GM12892 (cell line): ENCODE measurements around the gene LCK.
"Not testable (repeated sequence)": the region's sequence is repeated elsewhere in the genome, so short reads cannot be mapped to it uniquely, and the experiment has no call there.

Experiments used
- POLR2A ChIP-seq: IDR thresholded peaks from 2 replicates; pipeline ENCODE4 v1.6.1; 2011; ENCODE audit warnings: low read depth, low read length, control low read depth
- POLR2AphosphoS5 ChIP-seq: IDR thresholded peaks from 2 replicates; pipeline ENCODE4 v1.6.1; 2011; ENCODE audit warnings: low read depth, low read length, control low read depth

DNA sequence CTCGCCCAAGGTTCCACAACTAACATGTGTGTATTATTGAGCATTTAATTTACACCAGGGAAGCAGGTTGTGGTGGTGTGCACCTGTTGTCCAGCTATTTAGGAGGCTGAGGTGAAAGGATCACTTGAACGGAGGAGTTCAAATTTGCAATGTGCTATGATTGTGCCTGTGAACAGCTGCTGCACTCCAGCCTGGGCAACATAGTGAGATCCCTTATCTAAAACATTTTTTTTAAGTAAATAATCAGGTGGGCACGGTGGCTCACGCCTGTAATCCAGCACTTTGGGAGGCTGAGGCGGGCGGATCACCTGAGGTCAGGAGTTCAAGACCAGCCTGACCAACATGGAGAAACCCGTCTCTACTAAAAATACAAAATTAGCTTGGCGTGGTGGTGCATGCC, 33.7 kb downstream of the LCK start:
- TF ChIP-seq POLR2A, POLR2AphosphoS5: not testable (repeated sequence)
